ENCODE results near the gene ASTL. TPM values are rescaled to one million over a fixed set of nuclear protein-coding genes. Genes with fewer than 3 reads are reported as not detected.

Gene ASTL
- total and polyA plus RNA-seq, 2 of the 13 experiments (the other 11 are each of a cell fraction or from before 2014, with no cell fraction given), result not detected

DNA sequence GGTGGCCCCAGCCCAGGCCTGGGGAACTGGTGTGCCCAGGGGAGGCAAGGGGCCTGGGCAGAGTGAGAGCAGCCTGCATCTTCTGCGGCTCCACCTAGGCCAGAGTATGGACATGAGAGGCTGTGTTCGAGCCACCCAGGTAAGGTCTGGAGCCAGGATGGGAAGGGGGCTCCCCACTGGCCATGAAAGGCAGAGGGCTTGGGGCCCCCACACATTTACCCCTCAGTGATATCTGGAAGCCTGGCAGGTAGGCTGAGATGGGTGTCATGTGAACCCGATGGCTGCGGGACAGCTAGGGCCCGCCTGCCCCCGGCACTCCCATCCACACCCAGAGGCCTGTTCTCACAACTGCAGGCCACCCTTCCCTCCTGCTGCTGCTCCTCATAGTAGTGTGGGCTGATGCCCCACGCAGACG, 35.1 kb downstream of the ASTL start:
- Histone ChIP-seq H4K20me1 (ENCODE audit: insufficient read depth, low read length) (no peaks in the 10 kb centered on the region), H3K27me3 (ENCODE audit: control insufficient read depth in 1 of 2, insufficient read depth in 2 of 2, low read length in 2 of 2) (peaks cover 5 to 21% of the 10 kb centered on the region in 2 experiments; a peak in 4 of 5 replicates), H3K4me2 (ENCODE audit: low read depth, low read length) (no peak overlapping the region), H3K9me3 (ENCODE audit: low read length) (no peaks in the 10 kb centered on the region), H3K79me2 (ENCODE audit: insufficient read depth, low read length) (no peaks in the 10 kb centered on the region), H3K4me1 (ENCODE audit: insufficient read depth, low read length) (peaks cover 11% of the 10 kb centered on the region), H3K36me3 (replicated peaks in 1 of 2; ENCODE audit: control insufficient read depth in 1 of 2, insufficient read depth in 2 of 2, low read length in 2 of 2) (no peaks in the 10 kb centered on the region), H3K27ac (ENCODE audit: extremely low read length, insufficient read depth, low read length) (no peak overlapping the region), H3K9ac (ENCODE audit: insufficient read depth, low read depth, low read length) (no peak overlapping the region), H3K4me3 (replicated peaks in 1 of 3; ENCODE audit: insufficient read depth in 1 of 3, low read depth in 2 of 3, low read length in 3 of 3) (no peak overlapping the region), H2AFZ (ENCODE audit: low read length) (no peak overlapping the region)
- BruUV-seq (replicated peaks), result no TSS peak
- 48% methylated on average over 3 of the region's 8 CpGs for WGBS (ENCODE audit: low lambda C conversion rate)
- ChIA-PET CTCF (ENCODE audit: low intra/inter-chr PET ratio, low total read pairs) (no interaction called here), POLR2A (no interaction called here)
- ATAC-seq, result peak; percentile 18; the same call in 2 of the 3 replicates
- TF ChIP-seq, protein P1, sequence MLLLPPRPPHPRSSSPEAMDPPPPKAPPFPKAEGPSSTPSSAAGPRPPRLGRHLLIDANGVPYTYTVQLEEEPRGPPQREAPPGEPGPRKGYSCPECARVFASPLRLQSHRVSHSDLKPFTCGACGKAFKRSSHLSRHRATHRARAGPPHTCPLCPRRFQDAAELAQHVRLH (CRISPR knock-in tag; IDR thresholded peaks at IDR 0.05; ENCODE audit: borderline replicate concordance, low read depth), result no peak
- no peak for TF ChIP-seq ZNF33B (CRISPR knock-in tag; IDR thresholded peaks at IDR 0.05)
- TF ChIP-seq MED13 (CRISPR knock-in tag; IDR thresholded peaks at IDR 0.05), result no peak
- no peak for TF ChIP-seq ZNF572 (CRISPR knock-in tag; IDR thresholded peaks at IDR 0.05)
- no peak for TF ChIP-seq ZNF30 (CRISPR knock-in tag; IDR thresholded peaks at IDR 0.05)
- TF ChIP-seq JUN (CRISPR knock-in tag; IDR thresholded peaks at IDR 0.05), result no peak
- no peak for TF ChIP-seq CHCHD3 (CRISPR knock-in tag; IDR thresholded peaks at IDR 0.05)
- no peak for DNase-seq (ENCODE audit: low spot score)
- intact Hi-C loops (cut with micrococcal nuclease; ENCODE audit: unreplicated experiment) (no loop called here), in situ Hi-C loops (cut with HindIII; ENCODE audit: extremely low pct_ligation_motif_present, low pct_unique_long_range_greater_than_20kb) (loop anchor here (25.0 kb wide), 2 partner anchors 91 to 266 kb away; no protein-coding TSS in a partner anchor)
- FAIRE-seq, result no peak

DNA sequence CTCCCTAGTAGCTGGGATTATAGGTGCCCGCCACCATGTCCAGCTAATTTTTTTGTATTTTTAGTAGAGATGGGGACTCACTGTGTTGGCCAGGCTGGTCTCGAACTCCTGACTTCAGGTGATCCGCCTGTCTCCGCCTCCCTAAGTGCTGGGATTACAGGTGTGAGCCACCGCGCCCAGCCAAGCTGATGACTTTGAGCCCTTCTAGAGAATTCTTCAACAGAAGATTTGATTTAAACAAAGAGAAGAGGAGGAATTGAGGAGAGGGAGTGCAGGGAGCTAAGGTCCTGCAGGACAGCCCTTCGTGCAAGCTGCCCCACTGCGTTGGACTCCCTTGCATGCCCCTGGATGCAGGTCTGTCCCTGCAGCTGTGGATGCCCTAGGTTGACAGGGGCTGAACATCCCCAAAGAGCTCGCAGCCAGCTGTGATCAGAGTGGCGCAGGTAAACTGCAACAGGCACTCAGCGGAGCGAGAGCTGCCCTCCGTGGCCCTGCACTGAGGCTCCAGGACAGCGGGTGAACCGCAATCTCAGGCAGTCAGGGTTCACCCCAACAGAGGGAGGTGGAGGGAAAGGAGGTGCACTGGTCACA, 35.6 kb downstream of the ASTL start:
- 67% methylated on average over 14 of the region's 15 CpGs for whole genome bisulfite sequencing (ENCODE audit: low lambda C conversion rate)

More for the DNA sequence above, 35.6 kb downstream of the ASTL start:
- H3K4me1 ChIP-seq (ENCODE audit: insufficient read depth, low read length), result peaks cover 6% of the 10 kb centered on the region
- no peak overlapping the region for H3K27ac ChIP-seq (ENCODE audit: extremely low read length, insufficient read depth, low read length)
- DNase-seq (ENCODE audit: low spot score) (no peak), FAIRE-seq (no peak), ATAC-seq (no peak)
- H3K36me3 ChIP-seq (replicated peaks in 1 of 2; ENCODE audit: control insufficient read depth in 1 of 2, insufficient read depth in 2 of 2, low read length in 2 of 2), result no peaks in the 10 kb centered on the region
- H3K4me3 ChIP-seq (replicated peaks in 1 of 3; ENCODE audit: insufficient read depth in 1 of 3, low read depth in 2 of 3, low read length in 3 of 3), result no peak overlapping the region
- peaks cover 5 to 21% of the 10 kb centered on the region in 2 experiments; a peak in 4 of 5 replicates for H3K27me3 ChIP-seq (ENCODE audit: control insufficient read depth in 1 of 2, insufficient read depth in 2 of 2, low read length in 2 of 2)
- BruUV-seq (replicated peaks), result no TSS peak
- ChIA-PET CTCF (ENCODE audit: low intra/inter-chr PET ratio, low total read pairs) (no interaction called here), POLR2A (no interaction called here)
- in situ Hi-C loops (cut with HindIII; ENCODE audit: extremely low pct_ligation_motif_present, low pct_unique_long_range_greater_than_20kb) (loop anchor here (25.0 kb wide), 2 partner anchors 90 to 265 kb away; no protein-coding TSS in a partner anchor), intact Hi-C loops (cut with micrococcal nuclease; ENCODE audit: unreplicated experiment) (no loop called here)
- H3K9me3 ChIP-seq (ENCODE audit: low read length), result no peaks in the 10 kb centered on the region
- H2AFZ ChIP-seq (ENCODE audit: low read length), result no peak overlapping the region
- no peak overlapping the region for H3K4me2 ChIP-seq (ENCODE audit: low read depth, low read length)
- H4K20me1 ChIP-seq (ENCODE audit: insufficient read depth, low read length), result no peaks in the 10 kb centered on the region
- H3K9ac ChIP-seq (ENCODE audit: insufficient read depth, low read depth, low read length), result no peak overlapping the region
- TF ChIP-seq ZNF225 (CRISPR knock-in tag; IDR thresholded peaks at IDR 0.05) (no peak), ZBTB21 (CRISPR knock-in tag; IDR thresholded peaks at IDR 0.05) (no peak)
- H3K79me2 ChIP-seq (ENCODE audit: insufficient read depth, low read length), result no peaks in the 10 kb centered on the region
